OCI-LY3 (cell line): ENCODE measurements around the gene ODAD2.

ENCODE experiments used
- H2AFZ ChIP-seq: fragments of 200-600, 300-600 bp; shearing (Covaris generic); 2 replicates; pipeline ENCODE4 v1.6.0; 2014; ENCODE audit warnings: antibody characterized with exemption, low read depth, low read length
- H3K27ac ChIP-seq: fragments of 200-600, 300-600 bp; sonication (generic); 2 replicates; pipeline ENCODE4 v1.5.1; 2014; ENCODE audit warnings: mild to moderate bottlenecking, low read length, moderate library complexity, mixed read lengths
- H3K27me3 ChIP-seq: fragments of 200-600, 300-600 bp; sonication (generic); 2 replicates; pipeline ENCODE4 v1.6.1; 2014; ENCODE audit warnings: low read depth, low read length, mixed read lengths
- H3K36me3 ChIP-seq: fragments of 200-600, 300-600 bp; sonication (generic); replicated peaks from 2 replicates; pipeline ENCODE3; 2014; ENCODE audit warnings: low read depth, low read length, mixed read lengths
- H3K4me1 ChIP-seq: fragments of 300-600, 200-600 bp; sonication (generic); 2 replicates; pipeline ENCODE4 v1.6.1; 2014; ENCODE audit warnings: low read length, mixed read lengths
- H3K4me2 ChIP-seq: fragments of 200-600, 300-600 bp; sonication (generic); 2 replicates; pipeline ENCODE4 v1.6.1; 2014; ENCODE audit warnings: low read length, mixed read lengths
- H3K4me3 ChIP-seq: fragments of 300-600, 200-600 bp; sonication (generic); 2 replicates; pipeline ENCODE4 v1.5.1; 2014; ENCODE audit warnings: antibody characterized with exemption, mild to moderate bottlenecking, low read length, moderate library complexity
- H3K79me2 ChIP-seq: fragments of 300-600, 200-600 bp; shearing (Covaris generic); 2 replicates; pipeline ENCODE4 v1.6.1; 2014; ENCODE audit warnings: mild to moderate bottlenecking, low read length, mixed read lengths
- H3K9ac ChIP-seq: fragments of 300-600, 200-600 bp; shearing (Covaris generic); 2 replicates; pipeline ENCODE4 v1.6.0; 2014; ENCODE audit warnings: mild to moderate bottlenecking, low read length, moderate library complexity
- H3K9me3 ChIP-seq: fragments of 200-600, 300-600 bp; shearing (Covaris generic); 2 replicates; pipeline ENCODE4 v1.6.1; 2014; ENCODE audit warnings: low read length, mixed read lengths; ENCODE audit not compliant: insufficient read depth
- H4K20me1 ChIP-seq: fragments of 200-600, 300-600 bp; sonication (generic); 2 replicates; pipeline ENCODE4 v1.6.1; 2016; ENCODE audit warnings: low read length, mixed read lengths; ENCODE audit not compliant: insufficient read depth
- EZH2phosphoT487 ChIP-seq: fragments of 200-600 bp; shearing (Covaris generic); IDR thresholded peaks from 2 replicates; pipeline ENCODE4 v1.6.1; 2018; ENCODE audit warnings: antibody characterized with exemption, mixed run types, low read depth
- TF ChIP-seq, protein P1 (sequence below): fragments of 200-600, 300-600 bp; sonication (generic); IDR thresholded peaks from 2 replicates; pipeline ENCODE4 v1.5.1; 2014; ENCODE audit warnings: antibody characterized with exemption, low read length, low read depth

The ODAD2 gene

GRCh38 chr10:27815846-27816245 lies 183.0 kb downstream of the ODAD2 start:
- H3K36me3 ChIP-seq, result no peaks in the 10 kb centered on the region
- H3K79me2 ChIP-seq, result no peaks in the 10 kb centered on the region
- no peak overlapping the region for H3K4me3 ChIP-seq
- H3K4me1 ChIP-seq, result no peaks in the 10 kb centered on the region
- H3K4me2 ChIP-seq, result no peak overlapping the region
- H3K27ac ChIP-seq, result no peak overlapping the region
- no peaks in the 10 kb centered on the region for H4K20me1 ChIP-seq
- H2AFZ ChIP-seq, result no peak overlapping the region
- no peaks in the 10 kb centered on the region for H3K27me3 ChIP-seq
- H3K9ac ChIP-seq, result no peak overlapping the region
- no peaks in the 10 kb centered on the region for H3K9me3 ChIP-seq
- TF ChIP-seq EZH2phosphoT487, result no peak
- TF ChIP-seq, protein P1, sequence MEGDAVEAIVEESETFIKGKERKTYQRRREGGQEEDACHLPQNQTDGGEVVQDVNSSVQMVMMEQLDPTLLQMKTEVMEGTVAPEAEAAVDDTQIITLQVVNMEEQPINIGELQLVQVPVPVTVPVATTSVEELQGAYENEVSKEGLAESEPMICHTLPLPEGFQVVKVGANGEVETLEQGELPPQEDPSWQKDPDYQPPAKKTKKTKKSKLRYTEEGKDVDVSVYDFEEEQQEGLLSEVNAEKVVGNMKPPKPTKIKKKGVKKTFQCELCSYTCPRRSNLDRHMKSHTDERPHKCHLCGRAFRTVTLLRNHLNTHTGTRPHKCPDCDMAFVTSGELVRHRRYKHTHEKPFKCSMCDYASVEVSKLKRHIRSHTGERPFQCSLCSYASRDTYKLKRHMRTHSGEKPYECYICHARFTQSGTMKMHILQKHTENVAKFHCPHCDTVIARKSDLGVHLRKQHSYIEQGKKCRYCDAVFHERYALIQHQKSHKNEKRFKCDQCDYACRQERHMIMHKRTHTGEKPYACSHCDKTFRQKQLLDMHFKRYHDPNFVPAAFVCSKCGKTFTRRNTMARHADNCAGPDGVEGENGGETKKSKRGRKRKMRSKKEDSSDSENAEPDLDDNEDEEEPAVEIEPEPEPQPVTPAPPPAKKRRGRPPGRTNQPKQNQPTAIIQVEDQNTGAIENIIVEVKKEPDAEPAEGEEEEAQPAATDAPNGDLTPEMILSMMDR, result no peak

GRCh38 chr10:27815261-27815660 lies 183.6 kb downstream of the ODAD2 start:
- H2AFZ ChIP-seq, result no peak overlapping the region
- no peak overlapping the region for H3K9ac ChIP-seq

GRCh38 chr10:27805180-27805579 lies 193.7 kb downstream of the ODAD2 start:
- Histone ChIP-seq H3K9me3 (no peaks in the 10 kb centered on the region), H2AFZ (no peak overlapping the region), H3K36me3 (no peaks in the 10 kb centered on the region), H3K9ac (no peak overlapping the region), H3K79me2 (no peaks in the 10 kb centered on the region), H3K27ac (no peak overlapping the region), H3K4me3 (no peak overlapping the region), H4K20me1 (no peaks in the 10 kb centered on the region), H3K4me1 (no peaks in the 10 kb centered on the region), H3K4me2 (no peak overlapping the region), H3K27me3 (no peaks in the 10 kb centered on the region)
- no peak for TF ChIP-seq EZH2phosphoT487
- TF ChIP-seq, protein P1, result no peak

More at GRCh38 chr10:27815261-27815660, 183.6 kb downstream of the ODAD2 start:
- no peak overlapping the region for H3K27ac ChIP-seq
- TF ChIP-seq, protein P1, result no peak
- no peak for TF ChIP-seq EZH2phosphoT487
- H3K36me3 ChIP-seq, result no peaks in the 10 kb centered on the region
- no peak overlapping the region for H3K4me3 ChIP-seq
- H3K27me3 ChIP-seq, result no peaks in the 10 kb centered on the region
- no peaks in the 10 kb centered on the region for H3K4me1 ChIP-seq
- H3K4me2 ChIP-seq, result no peak overlapping the region
- no peaks in the 10 kb centered on the region for H3K79me2 ChIP-seq
- H3K9me3 ChIP-seq, result no peaks in the 10 kb centered on the region
- no peaks in the 10 kb centered on the region for H4K20me1 ChIP-seq

DNA sequence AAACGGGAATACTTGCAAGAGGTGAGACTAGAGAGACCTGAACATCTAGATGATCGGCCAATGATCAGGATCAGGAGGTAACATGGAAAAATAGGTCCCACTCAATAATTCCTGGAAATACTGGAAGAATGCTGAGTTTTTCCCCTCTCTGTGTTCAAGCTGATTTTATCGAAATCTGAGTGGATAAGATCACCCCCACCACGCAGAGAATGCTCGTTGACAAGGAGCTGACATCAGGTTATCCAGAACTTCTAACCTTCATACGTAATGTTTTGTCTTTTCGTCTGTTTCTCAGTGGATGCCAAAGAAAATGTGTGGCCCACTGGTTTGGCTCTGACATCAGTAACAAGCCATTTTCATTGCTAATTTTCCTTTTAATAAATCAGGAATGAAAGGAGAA lies 194.7 kb downstream of the ODAD2 start:
- Histone ChIP-seq H3K9me3 (no peaks in the 10 kb centered on the region), H3K36me3 (no peaks in the 10 kb centered on the region), H3K79me2 (no peaks in the 10 kb centered on the region), H4K20me1 (no peaks in the 10 kb centered on the region), H3K27ac (no peak overlapping the region), H3K27me3 (no peaks in the 10 kb centered on the region), H3K4me2 (no peak overlapping the region), H3K4me1 (no peaks in the 10 kb centered on the region), H2AFZ (no peak overlapping the region), H3K9ac (no peak overlapping the region), H3K4me3 (no peak overlapping the region)
- no peak for TF ChIP-seq EZH2phosphoT487
